GM12878 (cell line): Measurements from ENCODE around the gene PMIS2. TPM values are rescaled to one million over a fixed set of nuclear protein-coding genes. Genes with fewer than 3 reads are reported as not detected.
A peak's percentile ranks its signal among the peaks of the same experiment; 100 is the strongest.

ENCODE experiments used
- ATF7 ChIP-seq: fragments of 450-650 bp; IDR thresholded peaks from 2 replicates; pipeline ENCODE4 v1.6.1; 2016; ENCODE audit warnings: low read depth, mild to moderate bottlenecking
- BCL11A ChIP-seq: IDR thresholded peaks from 2 replicates; pipeline ENCODE4 v1.6.1; 2011; ENCODE audit warnings: low read depth, low read length
- CBFB ChIP-seq: IDR thresholded peaks from 2 replicates; pipeline ENCODE4 v1.6.1; 2016; ENCODE audit warnings: antibody characterized with exemption, low read depth
- CHD2 ChIP-seq: IDR thresholded peaks from 2 replicates; pipeline ENCODE4 v1.6.1; 2011; ENCODE audit warnings: low read depth, low read length, improper control_type of control experiment, borderline replicate concordance
- CHD4 ChIP-seq: fragments of 200-600 bp; sonication (generic); IDR thresholded peaks from 2 replicates; pipeline ENCODE4 v1.6.1; 2016; ENCODE audit warnings: mild to moderate bottlenecking
- CREM ChIP-seq: IDR thresholded peaks from 2 replicates; pipeline ENCODE4 v1.6.1; 2014; ENCODE audit warnings: antibody characterized with exemption, low read depth
- ETV6 ChIP-seq, 2 experiments: fragments of 450-650 bp in 1 of 2; IDR thresholded peaks in 1 of 2; conservative IDR thresholded peaks in 1 of 2; 2 replicates each; pipeline ENCODE4 v1.6.1; 2014; ENCODE audit warnings: antibody characterized with exemption in 1 of 2, borderline replicate concordance in 1 of 2, low read depth in 1 of 2, mild to moderate bottlenecking in 1 of 2, moderate library complexity in 1 of 2
- HCFC1 ChIP-seq: fragments of 150-350 bp; IDR thresholded peaks from 2 replicates; pipeline ENCODE4 v1.6.1; 2014; ENCODE audit warnings: low read length
- HDGF ChIP-seq: fragments of 450-650 bp; IDR thresholded peaks from 2 replicates; pipeline ENCODE4 v1.6.1; 2016; ENCODE audit warnings: antibody characterized with exemption
- IKZF1 ChIP-seq: fragments of 450-650 bp; conservative IDR thresholded peaks from 2 replicates; pipeline ENCODE4 v1.6.1; 2017; ENCODE audit warnings: antibody characterized with exemption, mild to moderate bottlenecking
- IKZF2 ChIP-seq, 2 experiments: fragments of 450-650 bp; IDR thresholded peaks; 2 replicates each; pipeline ENCODE4 v1.6.1; 2017; ENCODE audit warnings: mild to moderate bottlenecking in 2 of 2, moderate library complexity in 2 of 2
- MXI1 ChIP-seq: fragments of 150-350 bp; IDR thresholded peaks from 2 replicates; pipeline ENCODE4 v1.6.1; 2011; ENCODE audit warnings: low read depth, mild to moderate bottlenecking, inconsistent platforms, low read length, improper control_type of control experiment
- MYC ChIP-seq: IDR thresholded peaks from 2 replicates; pipeline ENCODE4 v1.6.1; 2011; ENCODE audit warnings: mild to moderate bottlenecking, low read length, moderate library complexity, inconsistent platforms; ENCODE audit not compliant: insufficient read depth, insufficient replicate concordance, insufficient read length, severe bottlenecking
- POLR2AphosphoS5 ChIP-seq: IDR thresholded peaks from 2 replicates; pipeline ENCODE4 v1.6.1; 2011; ENCODE audit warnings: mild to moderate bottlenecking, low read length, inconsistent platforms
- RAD21 ChIP-seq: IDR thresholded peaks from 2 replicates; pipeline ENCODE4 v1.6.1; 2011; ENCODE audit warnings: mild to moderate bottlenecking, low read depth, low read length, moderate library complexity; ENCODE audit not compliant: insufficient read depth
- RCOR1 ChIP-seq: conservative IDR thresholded peaks from 2 replicates; pipeline ENCODE4 v1.6.1; 2012; ENCODE audit warnings: low read depth, low read length, improper control_type of control experiment
- RFX5 ChIP-seq: IDR thresholded peaks from 2 replicates; pipeline ENCODE4 v1.6.1; 2011; ENCODE audit warnings: low read depth, low read length, improper control_type of control experiment
- SMAD5 ChIP-seq: IDR thresholded peaks from 2 replicates; pipeline ENCODE4 v1.6.1; 2016; ENCODE audit warnings: antibody characterized with exemption, low read depth
- ZBED1 ChIP-seq: IDR thresholded peaks from 2 replicates; pipeline ENCODE4 v1.6.1; 2016; ENCODE audit warnings: borderline replicate concordance
- ZNF207 ChIP-seq: fragments of 450-650 bp; IDR thresholded peaks from 2 replicates; pipeline ENCODE4 v1.6.1; 2014; ENCODE audit warnings: antibody characterized with exemption, mild to moderate bottlenecking, borderline replicate concordance
- polyA plus RNA-seq, 11 experiments: library from polyadenylated mRNA; depleted of rRNA in 4 of 11; unstranded in 6 of 11; stranded (reverse) in 5 of 11; fragments of >200 nt; fragmentation: Nextera tagmentation in 4 of 11; fragmentation: Illumina TruSeq in 1 of 11; extraction: Ambion mirVana in 4 of 11; extraction: Trizol in 1 of 11; gene quantifications; 1 replicate in 1 of 11; 2 replicates in 10 of 11; pipeline versions ENCODE4 v1.2.1 to v1.2.3, GENCODE V29; 2011 to 2016; ENCODE audit warnings: inconsistent platforms in 2 of 11, missing spikeins in 2 of 11, low read depth in 1 of 11
- total RNA-seq, 4 experiments: library from RNA; depleted of rRNA in 3 of 4; stranded (reverse); fragments of >200 nt in 3 of 4; fragmentation: Illumina TruSeq in 1 of 4; extraction: Trizol in 1 of 4; gene quantifications; 2 replicates each; pipeline versions ENCODE4 v1.2.1 to v1.2.3, GENCODE V29; 2013 to 2021
- TF ChIP-seq, protein P1 (sequence below): fragments of 450-650 bp; IDR thresholded peaks from 2 replicates; pipeline ENCODE4 v1.6.1; 2014; ENCODE audit warnings: mild to moderate bottlenecking
- TF ChIP-seq, protein P2 (sequence below): fragments of 450-650 bp; IDR thresholded peaks from 2 replicates; pipeline ENCODE4 v1.6.1; 2016; ENCODE audit warnings: mild to moderate bottlenecking, moderate library complexity, borderline replicate concordance
- TF ChIP-seq, protein P3 (sequence below): fragments of 450-650 bp; IDR thresholded peaks from 2 replicates; pipeline ENCODE4 v1.6.1; 2017; ENCODE audit warnings: mild to moderate bottlenecking, moderate library complexity

PMIS2 gene
- total and polyA plus RNA-seq, 10 of the 15 experiments (the other 5 are each of a cell fraction or from before 2014, with no cell fraction given) = not detected

DNA sequence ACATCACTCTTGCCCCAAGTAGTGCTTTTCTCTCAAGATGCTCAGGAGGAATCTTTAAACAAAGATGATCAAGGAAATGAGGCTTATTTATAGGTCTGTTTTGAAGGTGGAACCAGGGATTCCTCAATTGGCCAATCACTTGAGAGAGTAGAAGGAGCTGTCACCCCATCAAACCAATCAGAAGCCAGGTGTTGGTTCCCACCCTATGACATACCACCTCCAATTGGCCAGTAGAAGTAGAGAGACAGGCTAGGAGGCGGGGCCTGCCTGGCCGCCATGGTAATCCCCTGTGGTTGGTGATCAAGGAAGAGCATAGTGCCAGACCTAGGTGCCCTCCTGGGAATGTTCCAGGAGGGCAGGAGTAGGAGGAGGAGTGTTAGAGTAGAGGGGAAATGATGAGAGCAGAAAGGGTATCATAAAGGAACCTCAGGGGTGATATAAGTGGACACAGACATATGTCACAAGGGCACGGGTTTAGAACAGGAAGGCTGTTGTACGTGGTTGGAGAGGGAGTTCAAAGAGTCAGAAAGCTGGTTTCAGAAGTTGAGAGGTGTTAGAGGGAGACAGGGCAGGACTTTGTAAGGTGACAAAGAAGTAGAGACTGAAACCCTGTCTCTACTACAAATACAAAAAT lies 10.5 kb downstream of the PMIS2 start (continued):
- TF ChIP-seq ZNF207 (no peak), POLR2AphosphoS5 (no peak), CREM (no peak), IKZF2 (IDR thresholded peaks at IDR 0.05) (peak; percentile 75 to 80; a peak in 3 of 4 replicates), BCL11A (no peak), RCOR1 (no peak), MXI1 (0 out of 2 replicates have a peak, but pooled peaks have one; percentile 18), HCFC1 (no peak), ETV6 (conservative IDR thresholded peaks at IDR 0.05 in 1 of 2, IDR thresholded peaks at IDR 0.05 in 1 of 2; ENCODE audit: borderline replicate concordance in 1 of 2, low read depth in 1 of 2) (no peak), MYC (no peak), ZBED1 (no peak), IKZF1 (peak; percentile 89), CHD2 (0 out of 2 replicates have a peak, but pooled peaks have one; percentile 32), RAD21 (no peak), CHD4 (no peak), RFX5 (peak; percentile 57; the same call in 1 of the 2 replicates), SMAD5 (no peak), ATF7 (peak; percentile 72), HDGF (peak; percentile 93), CBFB (no peak)
- TF ChIP-seq, protein P1, sequence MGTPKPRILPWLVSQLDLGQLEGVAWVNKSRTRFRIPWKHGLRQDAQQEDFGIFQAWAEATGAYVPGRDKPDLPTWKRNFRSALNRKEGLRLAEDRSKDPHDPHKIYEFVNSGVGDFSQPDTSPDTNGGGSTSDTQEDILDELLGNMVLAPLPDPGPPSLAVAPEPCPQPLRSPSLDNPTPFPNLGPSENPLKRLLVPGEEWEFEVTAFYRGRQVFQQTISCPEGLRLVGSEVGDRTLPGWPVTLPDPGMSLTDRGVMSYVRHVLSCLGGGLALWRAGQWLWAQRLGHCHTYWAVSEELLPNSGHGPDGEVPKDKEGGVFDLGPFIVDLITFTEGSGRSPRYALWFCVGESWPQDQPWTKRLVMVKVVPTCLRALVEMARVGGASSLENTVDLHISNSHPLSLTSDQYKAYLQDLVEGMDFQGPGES = peak; percentile 31; the same call in 1 of the 2 replicates
- TF ChIP-seq, protein P2, sequence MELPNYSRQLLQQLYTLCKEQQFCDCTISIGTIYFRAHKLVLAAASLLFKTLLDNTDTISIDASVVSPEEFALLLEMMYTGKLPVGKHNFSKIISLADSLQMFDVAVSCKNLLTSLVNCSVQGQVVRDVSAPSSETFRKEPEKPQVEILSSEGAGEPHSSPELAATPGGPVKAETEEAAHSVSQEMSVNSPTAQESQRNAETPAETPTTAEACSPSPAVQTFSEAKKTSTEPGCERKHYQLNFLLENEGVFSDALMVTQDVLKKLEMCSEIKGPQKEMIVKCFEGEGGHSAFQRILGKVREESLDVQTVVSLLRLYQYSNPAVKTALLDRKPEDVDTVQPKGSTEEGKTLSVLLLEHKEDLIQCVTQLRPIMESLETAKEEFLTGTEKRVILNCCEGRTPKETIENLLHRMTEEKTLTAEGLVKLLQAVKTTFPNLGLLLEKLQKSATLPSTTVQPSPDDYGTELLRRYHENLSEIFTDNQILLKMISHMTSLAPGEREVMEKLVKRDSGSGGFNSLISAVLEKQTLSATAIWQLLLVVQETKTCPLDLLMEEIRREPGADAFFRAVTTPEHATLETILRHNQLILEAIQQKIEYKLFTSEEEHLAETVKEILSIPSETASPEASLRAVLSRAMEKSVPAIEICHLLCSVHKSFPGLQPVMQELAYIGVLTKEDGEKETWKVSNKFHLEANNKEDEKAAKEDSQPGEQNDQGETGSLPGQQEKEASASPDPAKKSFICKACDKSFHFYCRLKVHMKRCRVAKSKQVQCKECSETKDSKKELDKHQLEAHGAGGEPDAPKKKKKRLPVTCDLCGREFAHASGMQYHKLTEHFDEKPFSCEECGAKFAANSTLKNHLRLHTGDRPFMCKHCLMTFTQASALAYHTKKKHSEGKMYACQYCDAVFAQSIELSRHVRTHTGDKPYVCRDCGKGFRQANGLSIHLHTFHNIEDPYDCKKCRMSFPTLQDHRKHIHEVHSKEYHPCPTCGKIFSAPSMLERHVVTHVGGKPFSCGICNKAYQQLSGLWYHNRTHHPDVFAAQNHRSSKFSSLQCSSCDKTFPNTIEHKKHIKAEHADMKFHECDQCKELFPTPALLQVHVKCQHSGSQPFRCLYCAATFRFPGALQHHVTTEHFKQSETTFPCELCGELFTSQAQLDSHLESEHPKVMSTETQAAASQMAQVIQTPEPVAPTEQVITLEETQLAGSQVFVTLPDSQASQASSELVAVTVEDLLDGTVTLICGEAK = no peak
- TF ChIP-seq, protein P3, sequence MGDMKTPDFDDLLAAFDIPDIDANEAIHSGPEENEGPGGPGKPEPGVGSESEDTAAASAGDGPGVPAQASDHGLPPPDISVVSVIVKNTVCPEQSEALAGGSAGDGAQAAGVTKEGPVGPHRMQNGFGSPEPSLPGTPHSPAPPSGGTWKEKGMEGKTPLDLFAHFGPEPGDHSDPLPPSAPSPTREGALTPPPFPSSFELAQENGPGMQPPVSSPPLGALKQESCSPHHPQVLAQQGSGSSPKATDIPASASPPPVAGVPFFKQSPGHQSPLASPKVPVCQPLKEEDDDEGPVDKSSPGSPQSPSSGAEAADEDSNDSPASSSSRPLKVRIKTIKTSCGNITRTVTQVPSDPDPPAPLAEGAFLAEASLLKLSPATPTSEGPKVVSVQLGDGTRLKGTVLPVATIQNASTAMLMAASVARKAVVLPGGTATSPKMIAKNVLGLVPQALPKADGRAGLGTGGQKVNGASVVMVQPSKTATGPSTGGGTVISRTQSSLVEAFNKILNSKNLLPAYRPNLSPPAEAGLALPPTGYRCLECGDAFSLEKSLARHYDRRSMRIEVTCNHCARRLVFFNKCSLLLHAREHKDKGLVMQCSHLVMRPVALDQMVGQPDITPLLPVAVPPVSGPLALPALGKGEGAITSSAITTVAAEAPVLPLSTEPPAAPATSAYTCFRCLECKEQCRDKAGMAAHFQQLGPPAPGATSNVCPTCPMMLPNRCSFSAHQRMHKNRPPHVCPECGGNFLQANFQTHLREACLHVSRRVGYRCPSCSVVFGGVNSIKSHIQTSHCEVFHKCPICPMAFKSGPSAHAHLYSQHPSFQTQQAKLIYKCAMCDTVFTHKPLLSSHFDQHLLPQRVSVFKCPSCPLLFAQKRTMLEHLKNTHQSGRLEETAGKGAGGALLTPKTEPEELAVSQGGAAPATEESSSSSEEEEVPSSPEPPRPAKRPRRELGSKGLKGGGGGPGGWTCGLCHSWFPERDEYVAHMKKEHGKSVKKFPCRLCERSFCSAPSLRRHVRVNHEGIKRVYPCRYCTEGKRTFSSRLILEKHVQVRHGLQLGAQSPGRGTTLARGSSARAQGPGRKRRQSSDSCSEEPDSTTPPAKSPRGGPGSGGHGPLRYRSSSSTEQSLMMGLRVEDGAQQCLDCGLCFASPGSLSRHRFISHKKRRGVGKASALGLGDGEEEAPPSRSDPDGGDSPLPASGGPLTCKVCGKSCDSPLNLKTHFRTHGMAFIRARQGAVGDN = no peak
